GM19395 (cell line): ENCODE data around the gene PSAP.
A peak's percentile ranks its signal among the peaks of the same experiment; 100 is the strongest.

Source experiments
- ATAC-seq: cut with Tn5 transposase; IDR thresholded peaks from one replicate; pipeline ENCODE4 v1.9.1; 2021; ENCODE audit warnings: mild to moderate bottlenecking, moderate library complexity; ENCODE audit not compliant: unreplicated experiment

The PSAP gene

GRCh38 chr10:71770255-71770654, 80.8 kb downstream of the PSAP start:
- no peak for ATAC-seq

GRCh38 chr10:71769279-71769823, 81.7 kb downstream of the PSAP start:
- peak; percentile 28 for ATAC-seq

DNA sequence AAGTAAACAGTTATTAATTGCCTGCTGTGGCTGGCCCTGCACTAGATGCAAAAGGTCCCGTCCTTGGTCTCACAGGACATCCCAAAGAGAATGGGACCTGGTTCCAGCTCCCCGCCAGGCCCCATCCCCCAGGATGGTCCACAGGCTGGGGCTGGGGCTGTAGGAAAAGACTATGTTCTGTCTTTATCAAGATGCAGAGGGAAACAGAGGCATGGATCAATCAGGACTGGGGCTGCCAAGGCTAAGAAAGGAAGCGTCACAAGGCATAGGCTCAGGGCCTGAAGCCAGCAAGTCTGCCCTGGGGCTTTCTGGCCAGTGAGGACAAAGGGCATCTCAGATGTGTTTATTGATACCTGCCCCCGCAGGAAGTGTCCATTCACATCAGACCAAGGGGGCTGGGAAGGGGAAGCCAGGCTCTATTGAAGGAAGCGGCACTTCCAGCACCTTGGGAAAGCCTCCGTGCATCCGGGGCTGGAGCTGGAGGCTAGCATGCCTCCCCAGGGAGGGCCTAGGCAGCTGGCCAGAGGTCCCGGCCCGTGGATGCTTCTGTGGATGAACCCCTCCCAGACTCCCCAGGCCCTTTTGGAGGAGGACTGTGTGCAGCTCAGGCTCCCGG, 83.5 kb downstream of the PSAP start:
- no peak for ATAC-seq

GRCh38 chr10:71766717-71767419, 84.2 kb downstream of the PSAP start:
- ATAC-seq, result no peak
